ENCODE results near the gene EGFL6. TPM values are rescaled to one million over a fixed set of nuclear protein-coding genes. Genes with fewer than 3 reads are reported as not detected.

EGFL6 gene
- total RNA-seq, 1 donor from 2014 or later, result not detected

DNA sequence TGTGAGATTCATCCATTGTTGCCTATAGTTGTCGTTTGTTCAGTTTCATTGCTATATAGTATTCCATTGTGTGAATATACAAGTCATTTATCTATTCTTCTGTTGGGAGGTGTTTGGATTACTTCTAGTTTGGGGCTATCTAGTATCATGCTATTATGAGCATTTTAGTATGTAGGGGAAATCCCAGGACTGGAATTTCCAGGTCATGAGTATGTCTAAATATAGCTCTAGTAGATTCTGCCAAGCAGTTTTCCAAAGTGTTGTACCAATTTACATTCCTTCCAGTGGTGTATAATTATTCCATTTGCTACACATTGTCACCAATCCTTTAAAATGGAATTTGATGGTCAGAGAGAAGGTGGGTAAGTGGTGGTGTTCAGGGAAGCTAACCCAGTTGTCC, 30.1 kb downstream of the EGFL6 start:
- no peak overlapping the region for H3K4me3 Mint-ChIP-seq (ENCODE audit: unreplicated experiment)
- H3K9me3 Mint-ChIP-seq (ENCODE audit: low read depth), result no peaks in the 10 kb centered on the region
- TF ChIP-seq, protein P1, sequence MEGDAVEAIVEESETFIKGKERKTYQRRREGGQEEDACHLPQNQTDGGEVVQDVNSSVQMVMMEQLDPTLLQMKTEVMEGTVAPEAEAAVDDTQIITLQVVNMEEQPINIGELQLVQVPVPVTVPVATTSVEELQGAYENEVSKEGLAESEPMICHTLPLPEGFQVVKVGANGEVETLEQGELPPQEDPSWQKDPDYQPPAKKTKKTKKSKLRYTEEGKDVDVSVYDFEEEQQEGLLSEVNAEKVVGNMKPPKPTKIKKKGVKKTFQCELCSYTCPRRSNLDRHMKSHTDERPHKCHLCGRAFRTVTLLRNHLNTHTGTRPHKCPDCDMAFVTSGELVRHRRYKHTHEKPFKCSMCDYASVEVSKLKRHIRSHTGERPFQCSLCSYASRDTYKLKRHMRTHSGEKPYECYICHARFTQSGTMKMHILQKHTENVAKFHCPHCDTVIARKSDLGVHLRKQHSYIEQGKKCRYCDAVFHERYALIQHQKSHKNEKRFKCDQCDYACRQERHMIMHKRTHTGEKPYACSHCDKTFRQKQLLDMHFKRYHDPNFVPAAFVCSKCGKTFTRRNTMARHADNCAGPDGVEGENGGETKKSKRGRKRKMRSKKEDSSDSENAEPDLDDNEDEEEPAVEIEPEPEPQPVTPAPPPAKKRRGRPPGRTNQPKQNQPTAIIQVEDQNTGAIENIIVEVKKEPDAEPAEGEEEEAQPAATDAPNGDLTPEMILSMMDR (IDR thresholded peaks at IDR 0.05), result no peak
- peaks cover 25% of the 10 kb centered on the region for H3K4me1 Mint-ChIP-seq (ENCODE audit: low read depth)
- no peaks in the 10 kb centered on the region for H3K27me3 Mint-ChIP-seq (ENCODE audit: low read depth)
- H3K27ac Mint-ChIP-seq (ENCODE audit: unreplicated experiment), result peak overlapping the region; percentile 65
- DNase-seq (ENCODE audit: low spot score), result no peak
- H3K36me3 Mint-ChIP-seq (ENCODE audit: low read depth), result no peaks in the 10 kb centered on the region

DNA sequence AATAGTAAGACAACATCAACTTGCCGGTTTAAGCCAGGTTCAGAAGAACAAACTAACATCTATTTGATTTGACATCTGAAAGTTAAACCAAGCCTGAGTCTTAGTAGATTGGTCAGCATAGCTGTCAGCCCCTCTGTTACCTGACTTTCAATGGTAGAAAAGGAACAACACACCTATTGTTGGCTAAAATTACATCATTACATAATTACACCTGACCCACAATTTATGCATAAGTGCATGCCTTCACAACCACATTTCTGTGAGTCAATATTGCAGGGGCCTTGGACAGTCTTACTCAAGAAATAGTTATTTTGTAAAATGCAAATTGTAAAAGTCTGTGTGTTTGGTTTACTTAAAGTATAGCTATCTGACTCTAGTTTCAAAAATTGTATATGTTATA, 36.2 kb downstream of the EGFL6 start:
- no peak for DNase-seq (ENCODE audit: low spot score)
- Mint-ChIP-seq H3K4me1 (ENCODE audit: low read depth) (peaks cover 8% of the 10 kb centered on the region), H3K9me3 (ENCODE audit: low read depth) (peaks cover 4% of the 10 kb centered on the region), H3K27me3 (ENCODE audit: low read depth) (peaks cover 2% of the 10 kb centered on the region), H3K36me3 (ENCODE audit: low read depth) (peaks cover 2% of the 10 kb centered on the region), H3K27ac (ENCODE audit: unreplicated experiment) (no peak overlapping the region), H3K4me3 (ENCODE audit: unreplicated experiment) (no peak overlapping the region)
- TF ChIP-seq, protein P1 (IDR thresholded peaks at IDR 0.05), result no peak

DNA sequence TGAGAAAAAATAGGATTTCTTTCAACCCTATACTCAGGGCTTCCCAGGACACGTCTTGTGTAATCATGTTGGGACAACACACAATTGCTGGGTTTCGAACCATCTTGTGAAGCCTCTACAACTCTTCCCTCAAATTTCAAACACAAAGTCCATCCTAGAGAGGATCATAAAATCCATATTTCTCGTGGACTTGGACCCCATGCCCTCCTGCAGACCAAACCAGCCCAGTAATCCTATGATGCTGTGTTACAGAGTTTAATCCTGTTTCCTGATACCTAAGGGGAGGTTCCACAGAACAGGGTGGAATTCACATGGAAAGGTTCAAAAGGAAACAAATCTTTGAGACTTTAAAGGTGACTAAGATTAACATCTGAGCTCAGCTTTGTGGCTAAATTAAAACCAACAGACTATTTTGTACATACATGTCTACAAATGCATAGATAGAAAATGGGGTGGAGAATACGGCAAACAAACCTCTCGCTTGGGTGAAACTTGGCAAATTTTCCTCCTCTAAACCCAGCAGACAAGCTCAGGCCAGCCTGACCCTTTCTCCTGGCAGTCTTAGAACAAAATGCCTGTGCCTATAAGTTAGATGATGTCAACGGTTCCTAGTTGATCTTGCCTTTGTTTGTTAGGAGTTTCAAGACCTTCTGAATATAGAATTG, 38.1 kb downstream of the EGFL6 start:
- DNase-seq (ENCODE audit: low spot score), result no peak
- no peak overlapping the region for H3K4me3 Mint-ChIP-seq (ENCODE audit: unreplicated experiment)
- no peaks in the 10 kb centered on the region for H3K4me1 Mint-ChIP-seq (ENCODE audit: low read depth)
- peaks cover 2% of the 10 kb centered on the region for H3K27me3 Mint-ChIP-seq (ENCODE audit: low read depth)
- no peak overlapping the region for H3K27ac Mint-ChIP-seq (ENCODE audit: unreplicated experiment)
- H3K9me3 Mint-ChIP-seq (ENCODE audit: low read depth), result peaks cover 4% of the 10 kb centered on the region
- peaks cover 2% of the 10 kb centered on the region for H3K36me3 Mint-ChIP-seq (ENCODE audit: low read depth)
- TF ChIP-seq, protein P1 (IDR thresholded peaks at IDR 0.05), result no peak

DNA sequence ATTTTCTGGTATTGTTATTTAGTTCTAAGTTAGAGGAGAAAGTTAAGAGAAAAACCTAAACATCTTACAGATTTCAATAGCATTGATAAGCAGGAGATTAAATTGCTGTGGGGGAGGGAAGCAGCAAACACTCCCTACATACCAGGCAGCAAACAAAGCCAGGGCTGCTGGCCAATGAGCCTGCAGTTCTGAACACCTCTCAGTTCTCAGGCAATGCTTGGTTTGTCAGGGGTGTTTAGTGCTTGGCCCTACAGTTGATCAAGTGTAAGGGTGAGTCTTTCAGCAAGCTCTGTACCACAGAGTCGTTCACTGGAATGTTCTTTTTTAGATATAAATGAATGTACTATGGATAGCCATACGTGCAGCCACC, 38.6 kb downstream of the EGFL6 start:
- no peak for DNase-seq (ENCODE audit: low spot score)
- H3K27ac Mint-ChIP-seq (ENCODE audit: unreplicated experiment), result no peak overlapping the region
- peaks cover 2% of the 10 kb centered on the region for H3K36me3 Mint-ChIP-seq (ENCODE audit: low read depth)
- TF ChIP-seq, protein P1 (IDR thresholded peaks at IDR 0.05), result no peak
- peaks cover 4% of the 10 kb centered on the region for H3K9me3 Mint-ChIP-seq (ENCODE audit: low read depth)
- H3K4me3 Mint-ChIP-seq (ENCODE audit: unreplicated experiment), result no peak overlapping the region
- no peaks in the 10 kb centered on the region for H3K4me1 Mint-ChIP-seq (ENCODE audit: low read depth)
- peaks cover 2% of the 10 kb centered on the region for H3K27me3 Mint-ChIP-seq (ENCODE audit: low read depth)

DNA sequence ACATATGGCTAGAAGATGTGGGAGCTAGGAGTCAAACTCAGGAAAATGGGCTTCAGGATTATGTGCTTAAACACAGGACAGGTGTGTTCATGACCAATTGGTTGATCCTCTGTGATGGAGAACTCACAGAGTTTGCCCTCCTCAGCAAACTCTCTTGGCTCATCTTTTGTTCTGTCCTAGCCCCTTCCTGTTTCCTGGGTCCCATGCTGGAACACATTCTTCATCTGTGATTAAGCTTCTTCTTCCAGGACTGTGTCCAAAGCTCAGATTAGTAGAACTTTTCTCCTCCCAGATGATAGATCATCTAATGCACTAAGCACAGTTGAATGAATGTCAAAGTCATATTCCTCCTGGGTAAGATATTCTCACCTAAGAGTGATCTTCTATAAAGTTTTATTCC, 44.8 kb downstream of the EGFL6 start:
- Mint-ChIP-seq H3K4me1 (ENCODE audit: low read depth) (no peaks in the 10 kb centered on the region), H3K9me3 (ENCODE audit: low read depth) (peaks cover 2% of the 10 kb centered on the region), H3K27me3 (ENCODE audit: low read depth) (peaks cover 2% of the 10 kb centered on the region), H3K36me3 (ENCODE audit: low read depth) (no peaks in the 10 kb centered on the region), H3K27ac (ENCODE audit: unreplicated experiment) (no peak overlapping the region), H3K4me3 (ENCODE audit: unreplicated experiment) (no peak overlapping the region)
- TF ChIP-seq, protein P1 (IDR thresholded peaks at IDR 0.05), result no peak
- DNase-seq (ENCODE audit: low spot score), result no peak
